Loucy (cell line): ENCODE data around the gene MYF6.

ENCODE experiments used
- CTCF ChIP-seq: fragments of 200-600 bp; sonication (generic); conservative IDR thresholded peaks from 2 replicates; pipeline ENCODE4 v1.5.1; 2014; ENCODE audit warnings: mild to moderate bottlenecking, antibody characterized with exemption, low read length
- EZH2phosphoT487 ChIP-seq: fragments of 200-600 bp; IDR thresholded peaks from 2 replicates; pipeline ENCODE4 v1.6.1; 2018; ENCODE audit warnings: antibody characterized with exemption, mild to moderate bottlenecking, moderate library complexity, borderline replicate concordance

GRCh38 chr12:80745851-80746505 is 38.5 kb downstream of the MYF6 start:
- TF ChIP-seq CTCF (no peak), EZH2phosphoT487 (no peak)
